OCI-M2 (cell line): ENCODE measurements around the gene CHGA.

Experiments used
- DNase-seq: peaks from one replicate; lab custom pipeline; 2025; ENCODE audit not compliant: unreplicated experiment; lab: John Stamatoyannopoulos, UW

The CHGA gene

GRCh38 chr14:92959761-92960680, 37.1 kb downstream of the CHGA start:
- no peak for DNase-seq

GRCh38 chr14:92960706-92961566, 38.0 kb downstream of the CHGA start:
- DNase-seq = no peak

DNA sequence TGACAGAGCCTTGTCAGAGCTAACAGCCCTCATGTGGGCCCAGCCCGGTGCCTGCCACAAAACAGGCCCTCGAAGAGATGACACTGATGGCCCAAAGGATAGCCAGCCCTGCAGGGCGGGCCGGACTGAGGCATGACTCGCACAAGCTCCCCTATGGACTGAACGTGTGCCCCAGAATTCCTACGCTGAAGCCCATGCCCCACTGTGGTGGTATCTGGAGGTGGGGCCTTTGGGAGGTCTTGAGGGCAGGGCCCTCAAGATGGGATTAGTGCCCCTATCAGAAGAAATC, 38.6 kb downstream of the CHGA start:
- DNase-seq = no peak

- no peak for DNase-seq
Observed at GRCh38 chr14:92962031-92962830, 39.3 kb downstream of the CHGA start.

GRCh38 chr14:92962831-92963095, 39.8 kb downstream of the CHGA start:
- no peak for DNase-seq

- DNase-seq = no peak
Observed at GRCh38 chr14:92963301-92964123, 40.6 kb downstream of the CHGA start.

DNA sequence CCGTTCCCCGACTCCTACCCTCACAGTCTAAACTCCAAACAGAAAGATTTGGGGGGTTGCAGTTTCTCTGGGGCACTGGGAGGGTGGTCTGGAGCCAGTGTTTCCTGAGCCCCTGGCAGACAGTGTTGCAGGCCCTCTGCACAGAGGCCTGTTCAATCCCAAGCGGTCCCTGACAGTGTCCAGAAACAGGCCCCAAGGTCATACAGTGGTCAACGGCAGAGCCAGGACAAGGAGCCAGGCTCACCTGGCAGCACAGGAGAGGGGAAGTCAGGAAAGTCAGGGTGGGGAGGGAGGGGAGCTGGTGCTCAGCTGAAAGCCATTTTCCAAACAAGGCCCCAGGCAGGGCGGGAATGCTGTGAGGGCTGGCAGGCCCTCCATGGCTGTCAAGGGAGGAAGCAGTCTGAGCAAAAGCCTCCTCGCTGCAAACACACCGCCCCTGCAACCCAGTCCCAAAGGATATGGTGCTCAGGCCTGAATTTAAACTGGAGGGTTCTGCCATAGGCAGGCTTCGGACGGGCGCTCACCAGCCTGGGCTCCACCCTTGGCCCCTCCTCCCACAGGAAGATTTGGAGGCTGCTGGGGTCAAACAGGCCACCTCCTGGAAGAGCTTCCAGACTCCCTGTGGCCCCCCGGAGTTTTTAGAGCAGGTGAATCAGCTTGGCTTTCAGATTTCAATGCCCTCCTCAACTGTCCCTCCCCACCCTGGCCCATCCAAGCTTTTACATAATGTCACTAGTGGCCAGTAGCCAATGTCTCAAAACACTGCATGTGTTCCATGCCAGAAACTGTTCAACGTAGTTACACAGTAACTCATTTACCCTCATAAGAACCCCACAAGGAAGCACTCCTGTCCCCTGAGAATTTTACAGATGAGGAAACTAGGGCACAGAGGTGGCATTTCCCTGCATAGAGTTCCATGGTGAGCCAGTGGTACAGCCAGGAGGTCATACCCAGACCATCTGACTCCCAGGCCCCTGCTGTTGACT, 41.5 kb downstream of the CHGA start:
- DNase-seq = no peak

DNA sequence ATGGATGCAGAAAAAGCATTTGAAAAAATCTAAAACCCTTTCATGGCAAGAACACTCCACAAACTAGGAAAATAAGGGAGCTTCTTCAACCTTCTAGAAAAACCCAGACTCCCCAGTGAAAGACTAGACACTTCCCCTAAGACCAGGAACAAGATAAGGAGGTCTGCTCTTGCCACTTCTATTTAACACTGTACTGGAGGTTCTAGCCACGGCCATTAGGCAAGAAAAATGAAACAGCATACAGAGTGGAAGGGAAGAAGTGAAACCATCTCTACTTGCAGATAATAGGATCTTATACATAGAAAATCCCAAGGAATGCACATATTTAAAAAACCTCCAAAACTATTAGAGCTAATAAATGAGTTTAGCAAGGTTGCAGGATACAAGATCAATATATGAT, 42.3 kb downstream of the CHGA start:
- DNase-seq = no peak

DNA sequence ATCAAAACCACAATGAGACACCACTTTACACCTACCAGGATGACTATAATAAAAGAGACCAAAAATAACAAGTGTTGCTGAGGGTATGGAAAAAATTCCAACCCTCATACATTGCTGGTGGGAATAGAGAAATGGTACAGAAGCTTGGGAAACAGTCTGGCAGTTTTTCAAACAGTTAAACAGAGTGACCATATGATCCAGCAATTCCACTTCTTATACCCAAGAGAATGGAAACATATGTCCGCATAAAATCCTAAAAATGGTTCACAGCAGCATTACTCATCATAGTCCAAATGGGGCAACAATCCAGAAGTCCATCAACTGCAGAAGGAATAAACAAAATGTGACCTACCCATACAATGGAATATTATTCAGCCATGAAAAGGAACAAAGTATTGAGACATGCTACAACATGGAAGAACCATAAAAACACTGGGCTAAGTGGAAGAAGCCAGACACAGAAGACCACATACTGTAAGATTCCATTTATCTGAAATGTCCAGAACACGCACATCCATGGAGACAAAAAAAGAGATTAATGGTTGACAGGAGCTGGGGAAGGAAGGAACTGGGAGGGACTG, 44.5 kb downstream of the CHGA start:
- DNase-seq = no peak

- no peak for DNase-seq
Observed at GRCh38 chr14:92968291-92969020, 45.5 kb downstream of the CHGA start.

- no peak for DNase-seq
Observed at GRCh38 chr14:92969430-92969829, 46.5 kb downstream of the CHGA start.

DNA sequence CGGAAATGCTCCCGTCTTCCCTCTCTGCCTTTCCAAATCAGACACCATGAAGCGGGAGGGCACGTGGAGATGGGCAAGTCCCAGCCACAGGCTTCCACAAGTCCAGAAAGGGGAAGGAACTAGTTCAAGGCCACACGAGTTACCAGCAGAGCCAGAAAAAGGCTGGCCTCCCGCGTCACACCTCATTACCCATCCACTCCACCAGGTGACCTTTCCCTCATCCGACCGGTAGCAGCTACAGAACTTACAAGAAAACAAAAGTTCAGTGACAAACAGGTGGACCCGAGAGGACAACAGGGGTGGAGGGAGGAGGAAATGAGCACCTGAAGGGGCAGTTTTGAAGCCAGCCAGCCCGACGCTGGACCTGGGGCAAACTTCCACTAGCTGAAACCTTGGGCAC, 46.9 kb downstream of the CHGA start:
- DNase-seq = no peak

GRCh38 chr14:92970271-92970670, 47.3 kb downstream of the CHGA start:
- no peak for DNase-seq

DNA sequence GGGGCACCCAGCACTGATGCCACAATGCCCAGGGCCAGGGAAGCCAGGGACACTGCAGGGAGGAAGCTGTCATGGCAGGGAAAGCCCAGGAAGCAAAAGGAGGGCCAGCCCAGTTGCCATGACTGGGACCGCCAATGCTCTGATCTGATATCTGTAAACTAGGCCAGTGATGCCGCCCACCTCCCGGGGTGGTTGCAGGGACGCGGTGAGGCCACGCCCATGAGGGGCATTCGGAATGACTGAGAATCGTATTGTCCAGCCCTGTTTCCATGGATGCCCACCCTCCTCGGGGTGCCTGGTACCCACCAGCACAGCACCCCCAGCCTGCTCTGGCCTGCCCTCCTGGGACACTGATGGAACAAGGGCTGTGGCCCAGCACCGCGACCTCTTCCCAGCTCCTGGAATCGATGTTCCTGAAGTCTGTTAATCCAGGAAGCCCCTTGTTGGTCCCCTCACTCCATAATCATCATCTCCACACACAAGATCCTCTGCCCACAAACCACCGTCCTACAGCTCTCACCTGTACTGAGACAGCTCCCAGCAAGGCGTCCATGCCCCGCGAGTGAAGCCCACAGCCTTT, 48.7 kb downstream of the CHGA start:
- no peak for DNase-seq

DNA sequence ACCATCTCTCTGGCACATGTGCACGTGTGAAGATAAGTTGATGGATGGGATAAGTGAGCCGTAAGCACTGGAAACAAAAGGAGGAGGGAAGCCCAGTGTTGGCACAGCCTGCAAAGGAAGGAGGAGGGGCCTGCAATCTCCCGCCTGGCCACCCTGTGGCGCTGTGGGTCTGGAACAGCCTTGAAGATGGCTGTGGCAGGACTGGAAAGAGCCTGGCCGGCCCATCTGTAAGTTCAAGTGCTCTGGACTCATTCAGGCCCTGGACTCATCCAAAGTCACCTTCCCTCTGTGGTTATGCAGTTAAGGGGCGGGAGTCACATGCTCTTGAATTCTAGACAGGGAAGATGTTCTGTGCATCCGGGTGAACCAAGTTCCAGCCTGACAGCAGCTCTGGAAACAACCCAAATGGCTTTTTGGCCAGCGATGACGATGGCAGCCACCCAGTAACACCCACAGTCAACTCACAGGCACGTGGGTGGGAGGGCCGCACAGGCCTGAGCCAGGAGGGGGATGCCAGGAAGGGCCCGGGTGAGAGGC, 50.4 kb downstream of the CHGA start:
- DNase-seq = no peak

DNA sequence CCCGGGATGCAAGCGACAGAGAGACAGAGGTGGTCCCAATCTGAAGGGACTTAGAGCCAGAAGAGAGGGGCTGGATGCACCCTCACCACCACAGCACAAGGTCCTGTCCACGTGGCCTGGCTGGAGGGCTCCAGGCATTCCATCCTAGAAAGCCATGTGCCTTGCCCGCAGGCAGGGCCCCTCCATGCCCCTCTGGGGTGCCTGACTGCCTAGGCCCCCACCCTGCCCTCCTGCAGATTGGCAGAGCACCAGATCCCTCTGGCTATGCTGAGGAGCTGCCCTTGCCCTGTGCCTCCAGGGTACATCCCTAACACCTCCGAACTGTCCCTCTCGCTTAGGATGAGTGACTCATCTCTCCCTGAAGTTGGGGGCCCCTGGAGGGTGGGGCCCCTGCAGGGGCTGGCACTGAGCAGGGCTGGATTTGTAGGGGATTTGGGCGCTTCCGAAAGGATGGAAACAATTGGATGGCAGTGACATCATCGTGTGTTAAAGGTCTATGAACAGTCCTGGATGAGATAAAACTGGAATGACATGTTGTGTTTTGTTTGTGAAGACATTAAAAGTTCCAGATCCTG, 50.9 kb downstream of the CHGA start:
- DNase-seq = no peak

DNA sequence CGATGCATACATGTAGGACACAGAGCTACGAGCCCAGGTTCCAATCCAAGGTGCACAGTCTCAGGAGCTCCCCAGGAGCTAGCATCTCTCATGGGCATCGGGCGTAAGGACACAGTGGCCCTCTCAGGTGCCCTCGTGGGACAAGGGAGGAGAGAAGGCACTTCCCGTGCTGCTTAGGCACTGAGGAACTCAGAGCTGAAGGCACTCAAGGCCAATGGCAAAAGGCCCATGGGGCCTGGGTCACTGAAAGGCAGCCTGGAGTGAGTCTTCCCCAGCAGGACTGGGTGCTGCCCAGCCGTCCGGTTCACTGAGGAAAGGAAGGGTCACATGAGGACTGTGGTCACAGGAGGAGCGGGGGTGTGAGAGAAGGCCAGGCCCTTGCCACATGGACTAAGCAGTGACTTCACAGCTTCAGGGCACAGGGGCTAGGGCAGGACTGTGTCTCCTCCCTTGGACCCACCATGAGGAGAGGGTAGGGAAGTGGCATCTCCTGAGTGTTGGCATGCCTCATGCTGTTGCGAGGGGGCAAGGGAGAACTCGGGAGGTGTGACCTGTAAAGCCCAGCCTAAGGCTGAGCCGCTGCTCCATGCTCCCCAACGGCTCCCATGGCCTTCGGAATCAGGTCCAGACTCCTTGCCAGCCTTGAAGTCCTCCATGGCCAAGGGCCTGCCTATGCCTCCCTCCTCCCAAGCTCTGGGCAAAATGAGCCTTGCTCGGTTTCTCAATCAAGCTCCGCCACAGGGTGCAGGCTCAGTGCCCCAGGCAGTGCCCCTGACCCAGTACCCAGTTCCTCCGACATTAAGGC, 51.8 kb downstream of the CHGA start:
- DNase-seq = no peak
